Rectal smooth muscle tissue (tissue), 1 donor: ENCODE results near the gene PDE4D.

ENCODE experiments used
- H3K27ac ChIP-seq: one replicate; pipeline ENCODE4 v1.7.0; 2013; ENCODE audit warnings: low read depth, low read length, inconsistent platforms
- H3K27me3 ChIP-seq: one replicate; pipeline ENCODE4 v1.7.0; 2013; ENCODE audit warnings: low read length; ENCODE audit not compliant: control insufficient read depth, insufficient read depth
- H3K36me3 ChIP-seq: one replicate; pipeline ENCODE4 v1.7.0; 2013; ENCODE audit warnings: low read length; ENCODE audit not compliant: control insufficient read depth, insufficient read depth
- H3K4me1 ChIP-seq: one replicate; pipeline ENCODE4 v1.7.0; 2013; ENCODE audit warnings: low read length; ENCODE audit not compliant: control insufficient read depth, insufficient read depth
- H3K4me3 ChIP-seq: one replicate; pipeline ENCODE4 v1.7.0; 2013; ENCODE audit warnings: low read length
- H3K9ac ChIP-seq: one replicate; pipeline ENCODE4 v1.7.0; 2013; ENCODE audit warnings: low read length

PDE4D gene

GRCh38 chr5:59332236-59332973 is 561.1 kb downstream of the PDE4D start:
- Histone ChIP-seq H3K4me3 (no peak overlapping the region), H3K27me3 (no peaks in the 10 kb centered on the region), H3K4me1 (peaks cover 10% of the 10 kb centered on the region), H3K27ac (no peak overlapping the region), H3K9ac (no peak overlapping the region), H3K36me3 (no peaks in the 10 kb centered on the region)

GRCh38 chr5:59330680-59331079 is 562.8 kb downstream of the PDE4D start:
- peaks cover 10% of the 10 kb centered on the region for H3K4me1 ChIP-seq
- no peak overlapping the region for H3K27ac ChIP-seq
- H3K9ac ChIP-seq: no peak overlapping the region
- no peak overlapping the region for H3K4me3 ChIP-seq
- H3K36me3 ChIP-seq: no peaks in the 10 kb centered on the region
- H3K27me3 ChIP-seq: no peaks in the 10 kb centered on the region

GRCh38 chr5:59328709-59329296 is 564.7 kb downstream of the PDE4D start:
- H3K4me3 ChIP-seq: no peak overlapping the region
- H3K27ac ChIP-seq: no peak overlapping the region
- no peak overlapping the region for H3K9ac ChIP-seq
- no peaks in the 10 kb centered on the region for H3K36me3 ChIP-seq
- no peaks in the 10 kb centered on the region for H3K27me3 ChIP-seq
- H3K4me1 ChIP-seq: peaks cover 10% of the 10 kb centered on the region

GRCh38 chr5:59327191-59327980 is 566.1 kb downstream of the PDE4D start:
- Histone ChIP-seq H3K4me1 (peaks cover 10% of the 10 kb centered on the region), H3K9ac (no peak overlapping the region), H3K36me3 (no peaks in the 10 kb centered on the region), H3K27ac (no peak overlapping the region), H3K4me3 (no peak overlapping the region), H3K27me3 (no peaks in the 10 kb centered on the region)

GRCh38 chr5:59326596-59326995 is 566.9 kb downstream of the PDE4D start:
- Histone ChIP-seq H3K27me3 (no peaks in the 10 kb centered on the region), H3K4me3 (no peak overlapping the region), H3K9ac (no peak overlapping the region), H3K4me1 (peaks cover 14% of the 10 kb centered on the region), H3K36me3 (no peaks in the 10 kb centered on the region), H3K27ac (no peak overlapping the region)

GRCh38 chr5:59325070-59325469 is 568.5 kb downstream of the PDE4D start:
- Histone ChIP-seq H3K27ac (no peak overlapping the region), H3K4me1 (peaks cover 17% of the 10 kb centered on the region), H3K36me3 (no peaks in the 10 kb centered on the region), H3K27me3 (no peaks in the 10 kb centered on the region), H3K9ac (no peak overlapping the region), H3K4me3 (no peak overlapping the region)

GRCh38 chr5:59322894-59323293 is 570.6 kb downstream of the PDE4D start:
- no peak overlapping the region for H3K4me3 ChIP-seq
- H3K27ac ChIP-seq: no peak overlapping the region
- H3K27me3 ChIP-seq: no peaks in the 10 kb centered on the region
- peaks cover 11% of the 10 kb centered on the region for H3K4me1 ChIP-seq
- H3K9ac ChIP-seq: no peak overlapping the region
- no peaks in the 10 kb centered on the region for H3K36me3 ChIP-seq

- Histone ChIP-seq H3K36me3 (no peaks in the 10 kb centered on the region), H3K9ac (no peak overlapping the region), H3K27ac (peak overlapping the region; percentile 7), H3K4me3 (no peak overlapping the region), H3K4me1 (peaks cover 16% of the 10 kb centered on the region), H3K27me3 (no peaks in the 10 kb centered on the region)
Observed at GRCh38 chr5:59322058-59322457, 571.5 kb downstream of the PDE4D start.

- H3K9ac ChIP-seq: no peak overlapping the region
- no peaks in the 10 kb centered on the region for H3K36me3 ChIP-seq
- H3K27me3 ChIP-seq: no peaks in the 10 kb centered on the region
- peaks cover 21% of the 10 kb centered on the region for H3K4me1 ChIP-seq
- peak overlapping the region; percentile 7 for H3K27ac ChIP-seq
- peak overlapping the region; percentile 23 for H3K4me3 ChIP-seq
Observed at GRCh38 chr5:59321642-59322041, 571.9 kb downstream of the PDE4D start.

GRCh38 chr5:59320420-59320819 is 573.1 kb downstream of the PDE4D start:
- Histone ChIP-seq H3K27ac (no peak overlapping the region), H3K9ac (no peak overlapping the region), H3K4me1 (peaks cover 26% of the 10 kb centered on the region), H3K27me3 (no peaks in the 10 kb centered on the region), H3K36me3 (no peaks in the 10 kb centered on the region), H3K4me3 (no peak overlapping the region)

- H3K27me3 ChIP-seq: no peaks in the 10 kb centered on the region
- peaks cover 26% of the 10 kb centered on the region for H3K4me1 ChIP-seq
Observed at GRCh38 chr5:59319250-59319649, 574.3 kb downstream of the PDE4D start.

GRCh38 chr5:59317774-59318205 is 575.7 kb downstream of the PDE4D start:
- Histone ChIP-seq H3K27ac (peak overlapping the region; percentile 91), H3K4me3 (peak overlapping the region; percentile 7), H3K4me1 (peaks cover 31% of the 10 kb centered on the region), H3K27me3 (no peaks in the 10 kb centered on the region), H3K9ac (no peak overlapping the region), H3K36me3 (no peaks in the 10 kb centered on the region)

More at GRCh38 chr5:59319250-59319649, 574.3 kb downstream of the PDE4D start:
- H3K36me3 ChIP-seq: no peaks in the 10 kb centered on the region
- H3K4me3 ChIP-seq: no peak overlapping the region
- no peak overlapping the region for H3K27ac ChIP-seq
- no peak overlapping the region for H3K9ac ChIP-seq
